Measurements from ENCODE around the gene FBXL7. TPM values are rescaled to one million over a fixed set of nuclear protein-coding genes. Genes with fewer than 3 reads are reported as not detected.

Gene FBXL7
- total RNA-seq, 1 donor from 2014 or later = 12.3 TPM

- Mint-ChIP-seq H3K4me1 (no peaks in the 10 kb centered on the region), H3K4me3 (no peak overlapping the region), H3K36me3 (peaks cover 7% of the 10 kb centered on the region), H3K27me3 (ENCODE audit: insufficient read depth, low read depth) (peaks cover 2% of the 10 kb centered on the region), H3K27ac (no peak overlapping the region), H3K9me3 (peaks cover 7% of the 10 kb centered on the region)
- no peaks in the 10 kb centered on the region for H3K4me1 ChIP-seq
- no peak overlapping the region for H2AFZ ChIP-seq (replicated peaks)
- H3K4me2 ChIP-seq = no peak overlapping the region
- no peaks in the 10 kb centered on the region for H3K27me3 ChIP-seq
- no peaks in the 10 kb centered on the region for H3F3A ChIP-seq (ENCODE audit: low read depth)
- H3K9me3 ChIP-seq (ENCODE audit: low read depth) = no peaks in the 10 kb centered on the region
- H3K36me3 ChIP-seq = no peaks in the 10 kb centered on the region
- no peak overlapping the region for H3K9ac ChIP-seq
- no peak for TF ChIP-seq EZH2phosphoT487 (IDR thresholded peaks at IDR 0.05)
- TF ChIP-seq EZH2 (IDR thresholded peaks at IDR 0.05) = no peak
- no peak for TF ChIP-seq CTCF (IDR thresholded peaks at IDR 0.05)
- no peaks in the 10 kb centered on the region for H4K20me1 ChIP-seq (ENCODE audit: low read depth)
- no peak for DNase-seq (ENCODE audit: low spot score)
- H3K27ac ChIP-seq = no peak overlapping the region
- H3K4me3 ChIP-seq = no peak overlapping the region
- no peaks in the 10 kb centered on the region for H3K79me2 ChIP-seq (ENCODE audit: low read depth)
These were observed 385.2 kb downstream of the FBXL7 start for GRCh38 chr5:15885156-15885555.

DNA sequence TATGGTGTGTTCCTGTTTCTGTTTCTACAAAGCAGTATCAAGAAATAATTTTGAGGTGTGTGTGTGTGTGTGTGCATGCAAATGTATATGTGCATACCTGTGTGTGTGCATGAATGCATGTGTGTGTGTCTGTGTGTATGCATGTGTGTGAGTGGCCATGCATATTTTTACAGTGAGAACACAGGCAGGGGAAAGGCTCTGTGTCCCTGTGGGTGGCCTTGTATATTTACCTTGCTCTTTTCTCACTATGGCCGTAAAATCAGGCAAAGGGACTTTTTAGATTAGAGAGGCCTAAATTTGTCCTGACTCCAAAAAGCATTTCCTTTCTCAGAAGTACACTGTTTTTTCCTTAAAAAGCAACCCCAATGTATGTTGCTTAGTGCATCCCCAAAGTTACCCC is 386.2 kb downstream of the FBXL7 start:
- Histone ChIP-seq H4K20me1 (ENCODE audit: low read depth) (no peaks in the 10 kb centered on the region), H3K4me1 (no peaks in the 10 kb centered on the region), H3K79me2 (ENCODE audit: low read depth) (no peaks in the 10 kb centered on the region), H3K36me3 (no peaks in the 10 kb centered on the region), H3K9ac (no peak overlapping the region), H2AFZ (replicated peaks) (no peak overlapping the region), H3F3A (ENCODE audit: low read depth) (no peaks in the 10 kb centered on the region), H3K27ac (no peak overlapping the region), H3K4me3 (no peak overlapping the region), H3K27me3 (no peaks in the 10 kb centered on the region), H3K4me2 (no peak overlapping the region), H3K9me3 (ENCODE audit: low read depth) (no peaks in the 10 kb centered on the region)
- DNase-seq (ENCODE audit: low spot score) = no peak
- Mint-ChIP-seq H3K27me3 (ENCODE audit: insufficient read depth, low read depth) (peaks cover 2% of the 10 kb centered on the region), H3K4me1 (no peaks in the 10 kb centered on the region), H3K4me3 (no peak overlapping the region), H3K36me3 (peaks cover 7% of the 10 kb centered on the region), H3K27ac (no peak overlapping the region), H3K9me3 (peaks cover 7% of the 10 kb centered on the region)
- TF ChIP-seq CTCF (IDR thresholded peaks at IDR 0.05) = no peak
- TF ChIP-seq EZH2 (IDR thresholded peaks at IDR 0.05) = no peak
- no peak for TF ChIP-seq EZH2phosphoT487 (IDR thresholded peaks at IDR 0.05)

DNA sequence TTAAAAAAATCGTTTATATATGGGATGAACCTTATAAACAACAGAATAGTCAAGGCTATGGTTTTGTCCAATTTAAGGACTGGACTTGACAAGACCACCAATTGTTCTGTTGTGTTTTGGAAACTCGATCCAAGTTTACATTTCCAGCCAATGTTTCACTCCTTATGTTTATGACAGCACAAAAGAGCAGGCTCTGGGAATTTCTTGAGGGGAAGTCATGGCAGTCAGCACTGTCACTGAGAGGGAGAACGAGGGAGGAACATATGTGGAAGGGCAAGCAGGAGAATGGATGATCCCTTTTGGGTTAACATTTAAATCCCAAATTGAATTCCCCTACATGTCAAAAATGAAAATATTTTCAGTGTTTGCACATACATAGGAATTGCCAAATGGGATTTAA is 387.1 kb downstream of the FBXL7 start:
- Histone ChIP-seq H3K27ac (no peak overlapping the region), H3K9me3 (ENCODE audit: low read depth) (no peaks in the 10 kb centered on the region), H3K4me1 (no peaks in the 10 kb centered on the region), H2AFZ (replicated peaks) (no peak overlapping the region), H3K36me3 (no peaks in the 10 kb centered on the region), H3K4me2 (no peak overlapping the region), H3K9ac (no peak overlapping the region), H3F3A (ENCODE audit: low read depth) (no peaks in the 10 kb centered on the region), H3K79me2 (ENCODE audit: low read depth) (no peaks in the 10 kb centered on the region), H3K4me3 (no peak overlapping the region), H3K27me3 (no peaks in the 10 kb centered on the region), H4K20me1 (ENCODE audit: low read depth) (no peaks in the 10 kb centered on the region)
- Mint-ChIP-seq H3K4me1 (no peaks in the 10 kb centered on the region), H3K36me3 (peaks cover 3% of the 10 kb centered on the region), H3K4me3 (no peak overlapping the region), H3K27ac (no peak overlapping the region), H3K27me3 (ENCODE audit: insufficient read depth, low read depth) (peaks cover 3% of the 10 kb centered on the region), H3K9me3 (no peaks in the 10 kb centered on the region)
- DNase-seq (ENCODE audit: low spot score) = no peak
- TF ChIP-seq EZH2 (IDR thresholded peaks at IDR 0.05) (no peak), CTCF (IDR thresholded peaks at IDR 0.05) (no peak), EZH2phosphoT487 (IDR thresholded peaks at IDR 0.05) (no peak)
